Endothelial cell of umbilical vein (primary cell): Measurements from ENCODE around the gene TANGO2. TPM values are rescaled to one million over a fixed set of nuclear protein-coding genes. Genes with fewer than 3 reads are reported as not detected.

Source experiments
- BruUV-seq: library from RNA; stranded (reverse); fragments of 400-500 nt; replicated peaks from 2 replicates; lab custom pipeline; 2021; lab: Mats Ljungman, UMichigan
- CTCF ChIA-PET: fragments of 300-600, 350-600 bp; sonication (Branson Sonifier 250); formaldehyde crosslinking; loops from one replicate; lab custom pipeline; 2021; ENCODE audit warnings: antibody characterized with exemption, inconsistent platforms; lab: Charles Lee
- POLR2A ChIA-PET: fragments of 300-600, 350-600 bp; sonication (Branson Sonifier 250); formaldehyde crosslinking; loops from one replicate; lab custom pipeline; 2021; ENCODE audit warnings: antibody characterized with exemption, inconsistent platforms; lab: Charles Lee
- DNase-seq: peaks from one replicate; pipeline ENCODE4 v3.0.0-alpha.2; 2011; ENCODE audit warnings: low read depth, low spot score
- FAIRE-seq: peaks from 2 replicates; lab custom pipeline; 2011; peaks lifted over from hg19 to GRCh38; lab: Jason Lieb, UNC
- H2AFZ ChIP-seq: 2 replicates; pipeline ENCODE4 v1.6.0; 2012; ENCODE audit warnings: low read depth, low read length, control low read depth, inconsistent platforms
- H3K27ac ChIP-seq: 2 replicates; pipeline ENCODE4 v1.5.1; 2011; ENCODE audit warnings: low read depth, mild to moderate bottlenecking, control low read depth, low read length, moderate library complexity; ENCODE audit not compliant: insufficient read depth
- H3K27me3 ChIP-seq, 2 experiments: 2 replicates each; pipeline versions ENCODE4 v1.6.0 to v1.6.1; 2011; ENCODE audit warnings: low read length in 2 of 2, mixed read lengths in 1 of 2; ENCODE audit not compliant: control insufficient read depth in 2 of 2, insufficient read depth in 2 of 2
- H3K36me3 ChIP-seq, 2 experiments: 2 replicates in 1 of 2; 3 replicates in 1 of 2; pipeline ENCODE4 v1.5.1; 2011; ENCODE audit warnings: low read length in 2 of 2, mild to moderate bottlenecking in 1 of 2, moderate library complexity in 1 of 2; ENCODE audit not compliant: control insufficient read depth in 2 of 2, insufficient read depth in 2 of 2; ENCODE audit errors: extremely low read depth in 1 of 2
- H3K4me1 ChIP-seq: 3 replicates; pipeline ENCODE4 v1.5.1; 2011; ENCODE audit warnings: mild to moderate bottlenecking, low read length; ENCODE audit not compliant: control insufficient read depth, insufficient read depth; ENCODE audit errors: extremely low read depth
- H3K4me2 ChIP-seq: 2 replicates; pipeline ENCODE4 v1.6.1; 2011; ENCODE audit warnings: low read length, control low read depth, mixed read lengths; ENCODE audit not compliant: insufficient read depth
- H3K4me3 ChIP-seq, 3 experiments: fragments of 200-600 bp in 1 of 3; sonication (generic), shearing (Covaris generic) in 1 of 3; replicated peaks in 1 of 3; 2 replicates each; pipeline ENCODE4 v1.5.1; 2011 to 2016; ENCODE audit warnings: control low read depth in 3 of 3, low read length in 3 of 3, mild to moderate bottlenecking in 2 of 3, inconsistent platforms in 1 of 3, low read depth in 1 of 3, moderate library complexity in 1 of 3; ENCODE audit not compliant: insufficient read depth in 1 of 3
- H3K79me2 ChIP-seq: 2 replicates; pipeline ENCODE4 v1.6.0; 2012; ENCODE audit warnings: low read length, inconsistent platforms; ENCODE audit not compliant: control insufficient read depth, insufficient read depth
- H3K9ac ChIP-seq: replicated peaks from 2 replicates; pipeline ENCODE3; 2011; ENCODE audit warnings: low read length, control low read depth; ENCODE audit not compliant: insufficient read depth; ENCODE audit errors: extremely low read depth
- H3K9me1 ChIP-seq: replicated peaks from 3 replicates; pipeline ENCODE4 v1.6.0; 2011; ENCODE audit warnings: mild to moderate bottlenecking, low read length; ENCODE audit not compliant: control insufficient read depth, insufficient read depth; ENCODE audit errors: extremely low read depth
- H3K9me3 ChIP-seq: replicated peaks from 2 replicates; pipeline ENCODE4 v1.5.1; 2012; ENCODE audit warnings: low read length, inconsistent platforms; ENCODE audit not compliant: control insufficient read depth, insufficient read depth
- H4K20me1 ChIP-seq: replicated peaks from 2 replicates; pipeline ENCODE3; 2011; ENCODE audit warnings: mild to moderate bottlenecking, low read length; ENCODE audit not compliant: control insufficient read depth, insufficient read depth; ENCODE audit errors: extremely low read depth
- EZH2 ChIP-seq: IDR thresholded peaks from 2 replicates; pipeline ENCODE4 v1.6.1; 2012; ENCODE audit warnings: borderline replicate concordance, low read depth, mild to moderate bottlenecking, moderate library complexity, low read length, inconsistent platforms; ENCODE audit not compliant: severe bottlenecking
- FOS ChIP-seq: IDR thresholded peaks from 2 replicates; pipeline ENCODE4 v1.6.1; 2011; ENCODE audit warnings: mild to moderate bottlenecking, low read length, moderate library complexity, borderline replicate concordance; ENCODE audit not compliant: insufficient read depth
- GATA2 ChIP-seq: IDR thresholded peaks from 2 replicates; pipeline ENCODE4 v1.7.0; 2011; ENCODE audit warnings: low read depth, mild to moderate bottlenecking, moderate library complexity, mixed read lengths, low read length; ENCODE audit not compliant: insufficient read length, insufficient read depth
- JUN ChIP-seq: IDR thresholded peaks from 2 replicates; pipeline ENCODE4 v1.6.1; 2011; ENCODE audit warnings: borderline replicate concordance, low read depth; ENCODE audit not compliant: insufficient read length, insufficient read depth
- MAX ChIP-seq: IDR thresholded peaks from 2 replicates; pipeline ENCODE4 v1.6.1; 2011; ENCODE audit not compliant: insufficient read depth, insufficient read length
- MYC ChIP-seq: IDR thresholded peaks from one replicate; pipeline ENCODE4 v1.6.1; 2011; ENCODE audit warnings: mild to moderate bottlenecking, low read depth, low read length
- POLR2A ChIP-seq: IDR thresholded peaks from 2 replicates; pipeline ENCODE4 v1.6.1; 2012; ENCODE audit warnings: low read depth, mild to moderate bottlenecking, control low read depth, low read length
- POLR2AphosphoS5 ChIP-seq: IDR thresholded peaks from 2 replicates; pipeline ENCODE4 v1.6.1; 2012; ENCODE audit warnings: low read depth, mild to moderate bottlenecking, control low read depth, low read length, moderate library complexity; ENCODE audit not compliant: insufficient read depth
- dilution Hi-C: fragments of 300-500 bp; cut with MboI; formaldehyde crosslinking; loops from one replicate; pipeline ENCODE4 v1.15.0; 2019; ENCODE audit warnings: low sequenced_read_pairs; ENCODE audit not compliant: extremely low pct_ligation_motif_present
- intact Hi-C: fragments of 100-400 bp; cut with micrococcal nuclease; formaldehyde crosslinking; loops from one replicate; pipeline ENCODE4 v1.10.0; 2022
- polyA plus RNA-seq, 4 experiments: library from polyadenylated mRNA; depleted of rRNA in 3 of 4; stranded (reverse) in 3 of 4; unstranded in 1 of 4; fragments of >200 nt; gene quantifications; 2 replicates each; pipeline versions ENCODE4 v1.2.1 to v1.2.3, GENCODE V29; 2011 to 2012; ENCODE audit warnings: missing spikeins in 1 of 4
- total RNA-seq: library from RNA; stranded (reverse); gene quantifications from 2 replicates; pipeline ENCODE4 v1.2.3, GENCODE V29; 2021
- TF ChIP-seq, protein P1 (sequence below), 2 donors: IDR thresholded peaks; 1 replicate in 1 of 2; 2 replicates in 1 of 2; pipeline ENCODE4 v1.5.1; 2011; ENCODE audit warnings: low read length in 2 of 2, mild to moderate bottlenecking in 2 of 2, moderate library complexity in 2 of 2, control low read depth in 1 of 2, inconsistent platforms in 1 of 2, low read depth in 1 of 2; ENCODE audit not compliant: insufficient read depth in 1 of 2; ENCODE audit errors: extremely low read depth in 1 of 2

Gene TANGO2
- total and polyA plus RNA-seq, 2 donors (not counting 3 experiments of a cell fraction or from before 2014, with no cell fraction given): 40.0 to 49.3 TPM

- Histone ChIP-seq H3K4me3 (no peak overlapping the region), H2AFZ (no peak overlapping the region), H3K9me1 (no peaks in the 10 kb centered on the region), H3K27ac (no peak overlapping the region), H3K9me3 (no peaks in the 10 kb centered on the region), H3K9ac (no peak overlapping the region), H4K20me1 (peaks cover 2% of the 10 kb centered on the region), H3K4me2 (no peak overlapping the region), H3K79me2 (peaks cover 55% of the 10 kb centered on the region), H3K4me1 (no peaks in the 10 kb centered on the region), H3K27me3 (no peaks in the 10 kb centered on the region), H3K36me3 (peaks cover 56 to 83% of the 10 kb centered on the region in 2 experiments)
- TF ChIP-seq FOS: no peak
- no peak for TF ChIP-seq POLR2A
- TF ChIP-seq JUN: no peak
- TF ChIP-seq, protein P1, sequence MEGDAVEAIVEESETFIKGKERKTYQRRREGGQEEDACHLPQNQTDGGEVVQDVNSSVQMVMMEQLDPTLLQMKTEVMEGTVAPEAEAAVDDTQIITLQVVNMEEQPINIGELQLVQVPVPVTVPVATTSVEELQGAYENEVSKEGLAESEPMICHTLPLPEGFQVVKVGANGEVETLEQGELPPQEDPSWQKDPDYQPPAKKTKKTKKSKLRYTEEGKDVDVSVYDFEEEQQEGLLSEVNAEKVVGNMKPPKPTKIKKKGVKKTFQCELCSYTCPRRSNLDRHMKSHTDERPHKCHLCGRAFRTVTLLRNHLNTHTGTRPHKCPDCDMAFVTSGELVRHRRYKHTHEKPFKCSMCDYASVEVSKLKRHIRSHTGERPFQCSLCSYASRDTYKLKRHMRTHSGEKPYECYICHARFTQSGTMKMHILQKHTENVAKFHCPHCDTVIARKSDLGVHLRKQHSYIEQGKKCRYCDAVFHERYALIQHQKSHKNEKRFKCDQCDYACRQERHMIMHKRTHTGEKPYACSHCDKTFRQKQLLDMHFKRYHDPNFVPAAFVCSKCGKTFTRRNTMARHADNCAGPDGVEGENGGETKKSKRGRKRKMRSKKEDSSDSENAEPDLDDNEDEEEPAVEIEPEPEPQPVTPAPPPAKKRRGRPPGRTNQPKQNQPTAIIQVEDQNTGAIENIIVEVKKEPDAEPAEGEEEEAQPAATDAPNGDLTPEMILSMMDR (IDR thresholded peaks at IDR 0.05; ENCODE audit: extremely low read depth in 1 of 2, insufficient read depth in 1 of 2, low read depth in 1 of 2, low read length in 2 of 2): no peak
- TF ChIP-seq GATA2: no peak
- TF ChIP-seq MAX: no peak
- no peak for TF ChIP-seq EZH2
- no peak for TF ChIP-seq POLR2AphosphoS5
- TF ChIP-seq MYC: no peak
- ChIA-PET CTCF (no interaction called here), POLR2A (no interaction called here)
- intact Hi-C loops (no loop called here), dilution Hi-C loops (no loop called here)
- DNase-seq: no peak
- FAIRE-seq: no peak
- BruUV-seq: no TSS peak
Measured at GRCh38 chr22:20089977-20090729, 69.2 kb downstream of the TANGO2 start.
